Subcutaneous adipose tissue (tissue), 4 donors: Measurements from ENCODE around the gene MRPL17. TPM values are rescaled to one million over a fixed set of nuclear protein-coding genes. Genes with fewer than 3 reads are reported as not detected.

ENCODE experiments used
- total RNA-seq, 4 donors: library from RNA; depleted of rRNA; stranded (reverse); fragments of >200 nt; gene quantifications; one replicate each; pipeline ENCODE4 v1.1.0, GENCODE V29; 2016
- TF ChIP-seq, protein P1 (sequence below): fragments of 450-650 bp; IDR thresholded peaks from one replicate; pipeline ENCODE4 v1.5.1; 2016; ENCODE audit warnings: low read depth, mild to moderate bottlenecking, control low read depth, antibody characterized with exemption, moderate library complexity

MRPL17 gene
- total RNA-seq, 4 donors from 2014 or later: 12.8 to 22.0 (median 15.0) TPM

DNA sequence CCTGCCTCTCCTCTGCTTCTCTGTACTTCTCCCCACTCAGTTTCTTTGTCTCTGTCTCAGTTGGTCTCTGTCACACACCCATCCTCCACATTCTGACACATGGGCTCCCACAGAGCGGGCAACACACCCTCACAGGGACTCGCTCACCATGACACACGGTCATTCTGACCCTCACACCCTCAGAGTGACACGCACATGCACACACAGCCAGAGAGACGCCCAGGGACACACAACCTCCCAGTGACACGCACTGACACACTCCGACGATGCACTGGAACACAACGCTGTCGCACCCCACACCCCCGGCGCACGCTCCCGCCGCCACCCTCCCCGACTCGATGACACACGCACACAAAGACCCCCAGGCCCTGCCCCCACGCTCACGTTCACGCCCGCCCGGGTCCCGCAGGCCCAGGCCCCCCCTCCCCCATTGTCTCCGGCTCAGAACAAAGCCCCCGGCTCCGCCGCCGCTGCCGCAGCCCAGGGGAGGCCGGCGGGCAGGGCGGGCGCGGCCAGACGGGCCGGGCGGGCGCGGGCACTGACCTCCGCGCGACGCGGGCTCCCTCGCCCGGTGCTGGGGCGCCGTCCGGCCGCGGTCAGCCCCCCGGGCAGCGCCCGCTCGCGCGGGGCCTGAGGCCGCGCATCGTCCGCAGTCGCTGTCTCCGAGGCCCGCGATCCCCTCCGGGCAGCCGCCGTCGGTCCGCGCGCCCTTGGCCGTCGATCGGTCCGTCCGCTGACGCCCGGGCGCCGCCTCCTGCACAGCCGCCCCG, 27.9 kb downstream of the MRPL17 start:
- TF ChIP-seq, protein P1, sequence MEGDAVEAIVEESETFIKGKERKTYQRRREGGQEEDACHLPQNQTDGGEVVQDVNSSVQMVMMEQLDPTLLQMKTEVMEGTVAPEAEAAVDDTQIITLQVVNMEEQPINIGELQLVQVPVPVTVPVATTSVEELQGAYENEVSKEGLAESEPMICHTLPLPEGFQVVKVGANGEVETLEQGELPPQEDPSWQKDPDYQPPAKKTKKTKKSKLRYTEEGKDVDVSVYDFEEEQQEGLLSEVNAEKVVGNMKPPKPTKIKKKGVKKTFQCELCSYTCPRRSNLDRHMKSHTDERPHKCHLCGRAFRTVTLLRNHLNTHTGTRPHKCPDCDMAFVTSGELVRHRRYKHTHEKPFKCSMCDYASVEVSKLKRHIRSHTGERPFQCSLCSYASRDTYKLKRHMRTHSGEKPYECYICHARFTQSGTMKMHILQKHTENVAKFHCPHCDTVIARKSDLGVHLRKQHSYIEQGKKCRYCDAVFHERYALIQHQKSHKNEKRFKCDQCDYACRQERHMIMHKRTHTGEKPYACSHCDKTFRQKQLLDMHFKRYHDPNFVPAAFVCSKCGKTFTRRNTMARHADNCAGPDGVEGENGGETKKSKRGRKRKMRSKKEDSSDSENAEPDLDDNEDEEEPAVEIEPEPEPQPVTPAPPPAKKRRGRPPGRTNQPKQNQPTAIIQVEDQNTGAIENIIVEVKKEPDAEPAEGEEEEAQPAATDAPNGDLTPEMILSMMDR: no peak

DNA sequence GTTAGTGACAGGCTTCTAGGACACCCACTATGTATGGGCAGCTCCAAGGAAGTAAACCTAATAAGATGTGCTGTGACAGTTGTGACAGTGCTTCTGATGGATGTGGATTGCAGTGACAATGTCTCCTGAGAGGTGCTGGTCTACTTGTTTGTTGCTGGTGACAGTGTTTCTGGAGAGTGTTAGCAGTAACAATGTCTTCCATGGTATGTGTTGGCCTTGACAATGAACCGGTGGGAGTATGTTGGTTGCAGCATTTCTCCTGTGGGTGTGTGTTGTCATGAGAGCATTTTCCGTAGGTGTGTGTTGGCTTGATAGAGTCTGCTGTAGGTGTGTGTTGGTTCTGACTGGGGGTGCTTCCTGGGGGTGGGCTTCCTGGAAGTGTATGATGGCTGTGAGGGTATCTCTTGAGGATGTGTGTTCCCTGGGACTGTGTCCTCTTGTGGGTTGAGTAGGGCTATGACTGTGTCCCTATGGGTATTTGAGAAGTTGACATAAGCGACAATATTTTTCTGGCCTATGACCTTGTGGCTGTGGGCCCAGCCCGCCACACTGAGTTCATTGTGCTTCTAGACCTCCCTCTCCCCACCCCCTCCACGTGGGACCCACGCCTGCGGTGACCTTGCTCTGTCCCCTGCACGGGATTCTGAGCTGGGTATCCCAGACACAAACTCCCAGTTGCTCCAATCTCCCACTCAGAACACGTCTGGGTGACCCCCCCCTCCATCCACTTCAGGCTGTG, 28.7 kb downstream of the MRPL17 start:
- TF ChIP-seq, protein P1: no peak

DNA sequence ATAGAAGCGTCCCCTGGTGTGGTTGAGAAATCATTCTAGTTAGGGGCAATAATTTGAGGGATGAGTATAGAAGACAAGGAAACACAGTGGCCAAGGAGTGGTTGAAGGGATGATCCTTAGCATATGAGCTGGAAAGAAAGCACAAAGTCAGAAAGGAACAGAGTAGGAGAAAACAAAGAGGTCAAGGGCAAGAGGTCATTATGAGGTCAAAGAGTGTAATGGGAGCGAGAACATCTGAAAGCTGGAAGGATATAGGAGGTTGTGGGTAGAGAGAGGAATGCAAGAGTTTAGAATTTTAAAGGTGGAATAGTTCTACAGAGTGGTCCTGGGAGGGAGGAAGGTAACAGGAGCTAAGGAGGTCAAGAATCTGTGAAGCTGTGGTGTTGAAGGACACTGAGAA, 29.5 kb downstream of the MRPL17 start:
- TF ChIP-seq, protein P1: no peak

DNA sequence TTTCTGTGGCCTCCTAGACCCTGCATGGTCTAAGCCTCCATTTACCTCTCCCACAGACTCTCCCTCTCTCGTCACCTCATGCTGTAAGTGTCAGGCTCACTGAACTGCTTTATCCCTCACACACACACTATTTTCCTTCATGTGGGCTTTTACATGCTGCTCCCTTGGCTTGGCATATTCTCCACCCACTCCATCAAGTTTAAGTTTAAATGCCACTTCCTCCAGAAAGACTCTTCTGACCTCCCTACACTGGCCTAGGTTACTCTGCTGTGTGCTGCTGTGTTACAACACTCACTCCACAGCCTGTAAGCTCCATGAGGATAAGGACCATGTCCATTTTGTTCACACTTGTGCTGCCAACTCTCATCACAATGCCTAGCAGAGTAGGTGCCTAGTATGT, 30.0 kb downstream of the MRPL17 start:
- TF ChIP-seq, protein P1: no peak

DNA sequence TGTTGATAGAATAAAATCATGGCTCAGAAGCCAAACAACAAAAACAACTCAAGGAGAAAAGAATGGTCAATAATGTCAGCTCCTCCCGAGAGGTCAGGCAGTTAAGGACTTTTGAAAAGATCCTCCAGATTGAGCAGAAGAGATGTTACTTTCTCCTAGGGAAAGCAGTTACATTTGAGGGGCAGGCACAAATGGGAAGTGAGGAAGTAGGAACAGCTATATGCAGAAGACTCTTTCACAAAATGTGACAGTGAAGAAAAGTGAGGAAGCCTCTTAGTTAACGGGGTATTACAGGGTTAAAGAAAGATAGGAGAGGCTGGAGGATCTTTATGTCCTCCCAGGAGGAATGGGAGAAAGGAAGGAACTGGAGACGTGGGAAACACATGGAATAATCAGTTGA, 31.0 kb downstream of the MRPL17 start:
- TF ChIP-seq, protein P1: no peak

DNA sequence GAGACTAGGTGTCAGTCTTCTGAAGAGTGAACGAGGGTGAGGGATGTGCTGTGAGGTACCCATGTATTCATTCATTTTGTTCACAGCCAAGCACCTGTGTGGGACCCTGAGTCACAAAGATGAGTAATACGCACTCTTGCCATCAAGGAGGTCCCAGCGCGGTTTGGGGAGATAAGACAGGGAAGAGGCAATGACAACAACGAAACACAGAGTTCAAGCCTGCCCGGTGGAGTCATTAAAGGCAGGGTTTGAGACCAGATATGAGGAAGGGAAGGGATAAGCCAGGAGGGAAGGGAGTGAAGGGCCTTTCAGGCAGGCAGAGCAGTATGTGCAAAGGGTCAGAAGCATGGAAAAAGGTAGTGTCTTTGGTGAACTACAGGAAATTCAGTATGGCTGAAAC, 32.2 kb downstream of the MRPL17 start:
- TF ChIP-seq, protein P1: no peak

DNA sequence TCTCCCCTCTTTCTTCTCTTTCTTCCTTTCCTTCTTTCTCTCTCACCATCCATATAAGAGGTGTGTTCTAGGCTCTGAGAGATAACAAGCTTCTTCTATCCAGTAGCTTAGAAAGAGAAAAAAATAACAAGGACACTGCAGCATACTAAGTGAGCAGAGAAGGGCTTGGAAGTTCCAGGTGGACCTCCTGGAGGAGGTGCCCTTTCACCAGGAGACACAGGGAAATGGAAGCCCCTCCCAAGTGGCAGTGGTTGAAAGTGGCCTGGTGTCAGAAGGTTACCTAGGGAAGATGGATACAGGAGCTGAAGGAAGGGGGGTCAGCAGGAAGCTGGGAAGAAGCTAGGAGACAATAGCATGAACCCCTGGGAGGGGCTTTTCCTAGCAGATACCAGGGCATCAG, 33.0 kb downstream of the MRPL17 start:
- TF ChIP-seq, protein P1: no peak
